Peyer's patch (tissue), 4 donors: ENCODE measurements around the gene C1orf74.

Experiments used
- POLR2A ChIP-seq, 2 donors: fragments of 450-650 bp; IDR thresholded peaks; one replicate each; pipeline ENCODE4 v1.5.1; 2017; ENCODE audit warnings: antibody characterized with exemption in 2 of 2, mild to moderate bottlenecking in 2 of 2, moderate library complexity in 2 of 2
- TF ChIP-seq, protein P1 (sequence below), 6 experiments: fragments of 450-650 bp in 4 of 6; fragments of 200-600 bp in 2 of 6; sonication (generic) in 1 of 6; IDR thresholded peaks; one replicate each; pipeline ENCODE4 v1.5.1; 2017 to 2019; ENCODE audit warnings: antibody characterized with exemption in 6 of 6, mild to moderate bottlenecking in 3 of 6, moderate library complexity in 1 of 6

DNA sequence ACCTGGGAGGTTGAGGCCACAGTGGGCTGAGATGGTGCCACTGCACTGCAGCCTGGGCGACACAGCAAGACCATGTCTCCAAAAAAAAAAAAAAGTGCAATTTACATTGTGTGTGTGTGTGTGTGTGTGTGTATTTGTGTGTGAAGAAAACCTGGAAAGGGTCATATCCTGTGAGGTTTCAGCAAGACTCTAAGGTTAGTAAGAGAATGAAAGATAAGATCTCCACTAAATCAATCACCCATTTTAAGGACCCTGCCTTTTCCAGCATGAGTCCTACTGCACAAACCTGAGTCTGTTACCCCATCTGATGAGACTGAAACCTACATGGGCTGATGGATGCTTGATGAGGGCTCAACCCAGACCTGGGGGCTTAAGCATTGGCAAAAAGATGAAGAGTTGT is 4.9 kb upstream of the C1orf74 start:
- TF ChIP-seq, protein P1, sequence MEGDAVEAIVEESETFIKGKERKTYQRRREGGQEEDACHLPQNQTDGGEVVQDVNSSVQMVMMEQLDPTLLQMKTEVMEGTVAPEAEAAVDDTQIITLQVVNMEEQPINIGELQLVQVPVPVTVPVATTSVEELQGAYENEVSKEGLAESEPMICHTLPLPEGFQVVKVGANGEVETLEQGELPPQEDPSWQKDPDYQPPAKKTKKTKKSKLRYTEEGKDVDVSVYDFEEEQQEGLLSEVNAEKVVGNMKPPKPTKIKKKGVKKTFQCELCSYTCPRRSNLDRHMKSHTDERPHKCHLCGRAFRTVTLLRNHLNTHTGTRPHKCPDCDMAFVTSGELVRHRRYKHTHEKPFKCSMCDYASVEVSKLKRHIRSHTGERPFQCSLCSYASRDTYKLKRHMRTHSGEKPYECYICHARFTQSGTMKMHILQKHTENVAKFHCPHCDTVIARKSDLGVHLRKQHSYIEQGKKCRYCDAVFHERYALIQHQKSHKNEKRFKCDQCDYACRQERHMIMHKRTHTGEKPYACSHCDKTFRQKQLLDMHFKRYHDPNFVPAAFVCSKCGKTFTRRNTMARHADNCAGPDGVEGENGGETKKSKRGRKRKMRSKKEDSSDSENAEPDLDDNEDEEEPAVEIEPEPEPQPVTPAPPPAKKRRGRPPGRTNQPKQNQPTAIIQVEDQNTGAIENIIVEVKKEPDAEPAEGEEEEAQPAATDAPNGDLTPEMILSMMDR (IDR thresholded peaks at IDR 0.05), result no peak
- TF ChIP-seq POLR2A (IDR thresholded peaks at IDR 0.05), result no peak
